Measurements from ENCODE around the gene NRP1.

The NRP1 gene

DNA sequence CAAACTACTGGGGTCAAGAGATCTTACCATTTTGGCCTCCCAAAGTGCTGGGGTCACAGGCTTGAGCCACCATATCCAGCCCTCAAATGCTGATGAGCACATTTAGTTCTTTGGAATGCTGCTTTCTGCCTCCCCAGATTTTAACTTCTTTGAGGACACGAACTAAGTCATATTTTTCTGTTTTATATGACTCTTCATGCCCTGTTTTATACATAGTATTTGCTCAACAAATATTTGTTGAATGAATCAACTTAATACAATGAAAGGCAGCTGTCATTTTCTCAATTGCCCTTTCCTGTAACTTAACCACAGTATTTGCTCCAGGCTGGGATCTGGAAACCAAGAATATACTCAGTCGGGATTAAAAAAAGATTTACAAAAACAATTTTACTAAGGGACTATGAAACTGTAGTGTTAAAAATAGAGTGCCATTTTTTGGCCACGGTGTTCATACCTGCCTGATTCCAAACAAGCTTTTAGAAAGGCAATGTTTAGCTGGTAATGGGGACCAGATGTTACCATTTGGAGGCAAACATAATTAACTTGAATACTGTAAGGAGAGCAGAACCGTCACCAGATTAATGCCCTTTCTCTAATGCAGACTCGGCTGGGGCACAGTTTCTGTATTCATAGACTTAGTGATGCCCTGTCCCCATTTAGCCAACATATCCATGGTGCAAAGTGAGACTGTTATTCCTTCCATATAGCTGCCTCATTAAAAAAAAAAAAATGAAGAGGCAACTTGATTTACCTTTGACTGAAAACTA is 117.6 kb downstream of the NRP1 start:
- no peak for DNase-seq (ENCODE audit: low read depth in 2 of 2, low spot score in 1 of 2)

DNA sequence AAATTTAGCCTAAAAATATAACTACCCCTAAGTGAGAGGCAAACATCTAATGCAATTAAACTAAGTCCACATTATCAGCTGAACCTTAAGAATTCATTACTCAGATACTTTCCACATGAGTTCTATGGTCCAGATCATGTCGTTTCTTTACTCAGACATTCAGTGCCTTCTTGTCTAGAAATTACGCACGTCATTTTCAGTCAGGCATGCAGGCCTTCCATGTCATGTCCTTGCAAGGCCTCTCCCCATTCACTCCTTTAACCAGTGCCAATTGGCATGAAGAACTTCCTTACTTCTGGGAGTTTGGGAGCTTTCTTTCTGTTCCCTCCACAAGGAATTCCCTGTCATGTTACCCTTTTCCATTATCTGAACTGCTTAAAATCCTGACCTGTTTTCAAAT is 118.8 kb downstream of the NRP1 start:
- DNase-seq (ENCODE audit: low read depth in 2 of 2, low spot score in 1 of 2) = no peak

DNA sequence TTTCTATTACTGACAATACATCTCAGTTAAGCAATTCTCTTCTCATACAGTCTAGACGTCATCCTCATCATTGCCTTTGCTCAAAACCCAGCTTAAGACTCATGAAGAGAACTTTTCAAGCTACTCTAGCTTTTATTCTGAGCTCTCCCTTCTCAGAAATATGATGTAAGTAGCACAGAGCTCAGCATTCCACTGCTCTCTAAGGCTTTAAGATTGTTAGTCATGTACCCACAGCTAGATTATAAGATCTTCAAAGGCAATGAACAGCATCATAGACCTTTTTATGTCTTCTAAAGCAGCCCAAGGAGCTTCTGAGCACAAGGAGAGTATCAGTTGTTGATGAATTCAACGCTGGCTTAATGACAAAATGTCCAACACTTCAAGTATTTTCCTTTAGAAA is 119.3 kb downstream of the NRP1 start:
- no peak for DNase-seq (ENCODE audit: low read depth in 2 of 2, low spot score in 1 of 2)

DNA sequence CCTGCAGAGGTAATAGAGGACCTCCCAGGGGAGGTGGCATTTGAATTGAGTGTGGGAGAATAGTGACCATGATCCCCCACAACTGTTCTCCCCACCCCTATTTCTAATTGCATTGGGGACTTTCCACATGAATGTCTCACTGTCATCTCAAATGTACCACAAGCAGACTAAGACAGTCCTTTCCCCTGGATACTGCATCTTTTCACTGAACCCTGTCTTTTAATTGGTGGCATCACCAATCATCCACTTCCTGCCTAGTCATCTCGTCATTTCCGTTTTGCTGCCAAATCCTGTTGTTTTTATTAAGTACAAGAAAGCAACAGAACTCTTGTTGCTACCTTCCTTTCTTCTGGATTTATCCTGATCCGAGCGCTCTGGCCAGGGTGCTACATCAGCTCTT is 120.3 kb downstream of the NRP1 start:
- DNase-seq (ENCODE audit: low read depth in 2 of 2, low spot score in 1 of 2) = no peak

DNA sequence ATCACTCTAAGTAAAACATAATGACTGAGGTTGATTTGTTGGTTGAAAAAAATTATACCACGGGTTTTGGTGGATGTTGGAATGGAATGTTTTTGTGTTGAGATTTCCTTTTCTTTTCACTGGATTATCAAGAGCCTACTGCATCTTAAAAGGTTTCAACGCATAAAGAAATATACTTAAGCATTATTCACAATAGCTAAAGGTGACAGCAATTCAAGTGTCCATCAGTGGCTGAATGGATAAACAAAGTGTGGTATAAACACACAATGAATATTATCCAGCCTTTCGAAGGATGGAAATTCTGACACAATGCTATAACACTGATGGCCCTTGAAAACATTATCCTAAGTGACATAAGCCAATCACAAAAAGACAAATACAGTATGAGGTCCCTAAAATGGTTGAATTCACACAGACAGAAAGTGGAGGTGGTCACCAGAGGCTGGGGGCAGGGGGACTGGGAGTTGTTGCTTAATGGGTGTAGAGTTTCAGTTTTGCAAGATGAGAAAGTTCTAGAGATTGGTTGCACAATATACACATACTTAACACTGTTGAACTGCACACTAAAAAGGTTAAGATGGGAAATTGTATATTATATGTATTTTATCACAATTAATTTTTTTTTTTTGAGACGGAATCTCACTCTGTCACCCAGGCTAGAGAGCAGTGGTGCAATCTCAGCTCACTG is 122.3 kb downstream of the NRP1 start:
- no peak for DNase-seq (ENCODE audit: low read depth in 2 of 2, low spot score in 1 of 2)

DNA sequence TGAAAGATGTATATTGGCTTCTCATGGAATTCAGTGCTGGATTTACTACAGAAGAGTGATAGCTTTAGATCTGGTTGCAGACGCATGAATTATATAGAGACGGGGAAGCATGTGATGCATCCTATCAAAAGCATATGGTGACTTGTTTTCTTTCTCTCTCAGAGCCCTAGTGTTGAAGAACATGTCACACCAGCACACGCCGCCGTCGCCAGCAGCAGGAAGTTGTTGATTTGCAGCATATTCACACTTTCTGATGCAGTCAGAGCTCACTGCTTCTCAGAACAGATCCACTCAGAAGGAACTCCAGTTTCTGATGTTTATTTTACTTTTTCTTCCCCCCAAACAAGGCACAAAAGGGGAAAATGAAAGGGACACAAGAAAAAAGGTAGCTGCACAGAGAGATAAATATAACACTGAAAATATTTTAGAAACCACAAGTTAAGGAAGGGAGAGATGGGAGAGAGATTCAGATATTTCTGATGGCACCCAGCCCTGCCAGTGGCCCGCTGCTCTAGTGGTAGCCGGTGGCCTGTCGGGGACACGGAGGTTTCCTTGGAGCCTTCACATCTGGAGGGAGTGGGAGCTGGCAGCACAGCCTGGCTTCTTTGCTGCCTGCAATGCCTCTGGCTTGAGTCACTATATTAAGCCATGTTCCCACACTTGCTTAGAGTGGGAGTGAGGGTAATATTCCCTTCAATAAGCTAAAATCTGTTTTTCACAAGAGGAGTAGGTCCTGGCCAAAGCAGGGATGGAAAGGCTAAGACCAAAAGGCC is 123.2 kb downstream of the NRP1 start:
- DNase-seq (ENCODE audit: low read depth in 2 of 2, low spot score in 1 of 2) = no peak

DNA sequence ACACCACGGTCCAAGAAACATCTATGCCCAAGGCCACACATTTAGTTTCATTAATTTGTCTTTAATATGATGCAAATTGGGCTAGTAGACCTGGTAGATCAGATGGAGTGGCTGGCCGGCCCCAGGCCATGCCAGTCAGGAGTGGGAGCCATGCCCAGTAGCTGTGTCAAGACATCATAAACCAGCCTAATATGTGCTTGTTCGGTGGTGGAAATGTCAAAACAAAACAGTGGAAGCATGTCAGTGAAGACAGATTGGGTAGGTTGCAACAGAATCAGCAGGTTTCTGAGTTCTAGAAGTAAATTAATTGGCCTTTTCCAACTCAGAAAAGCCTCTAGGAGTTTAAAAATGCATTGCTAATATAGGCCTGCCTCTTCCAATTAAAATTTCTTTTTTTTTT is 124.7 kb downstream of the NRP1 start:
- no peak for DNase-seq (ENCODE audit: low read depth in 2 of 2, low spot score in 1 of 2)

DNA sequence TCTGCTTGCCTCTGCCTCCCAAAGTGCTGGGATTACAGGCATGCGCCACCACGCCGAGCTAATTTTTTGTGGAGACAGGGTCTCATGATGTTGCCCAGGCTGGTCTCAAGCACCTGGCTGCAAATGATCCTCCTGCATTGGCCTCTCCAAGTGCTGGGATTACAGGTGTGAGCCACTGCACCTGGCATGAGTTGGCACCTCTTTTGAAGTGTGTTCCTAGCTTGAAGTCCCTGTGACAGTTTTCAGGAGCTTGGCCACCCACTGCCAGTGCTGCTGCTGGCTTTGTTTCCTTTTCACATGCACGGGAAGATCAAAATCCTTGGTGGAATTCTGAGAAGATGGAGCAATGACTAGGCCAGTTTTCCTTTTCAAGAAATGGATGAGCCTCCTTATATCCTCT is 126.3 kb downstream of the NRP1 start:
- DNase-seq (ENCODE audit: low read depth in 2 of 2, low spot score in 1 of 2) = no peak

DNA sequence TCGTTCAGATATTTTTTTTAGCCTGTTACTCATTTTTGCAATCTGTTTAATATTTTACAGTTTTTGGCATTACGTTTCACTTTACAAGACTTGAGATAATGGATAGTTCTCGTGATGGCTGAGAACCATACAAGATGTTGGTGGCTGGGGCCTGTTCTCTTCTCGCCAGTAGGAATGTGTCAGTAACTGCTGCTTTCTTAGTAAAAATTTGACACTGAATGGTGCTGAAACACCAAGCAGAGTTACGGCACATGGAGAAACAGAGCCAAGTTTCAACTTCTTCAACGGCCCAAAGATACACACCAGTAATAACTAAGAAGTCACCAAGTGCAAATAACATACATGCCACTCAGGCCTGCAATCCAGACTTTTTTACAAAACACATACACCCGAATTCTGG is 130.4 kb downstream of the NRP1 start:
- DNase-seq (ENCODE audit: low read depth in 2 of 2, low spot score in 1 of 2) = no peak

DNA sequence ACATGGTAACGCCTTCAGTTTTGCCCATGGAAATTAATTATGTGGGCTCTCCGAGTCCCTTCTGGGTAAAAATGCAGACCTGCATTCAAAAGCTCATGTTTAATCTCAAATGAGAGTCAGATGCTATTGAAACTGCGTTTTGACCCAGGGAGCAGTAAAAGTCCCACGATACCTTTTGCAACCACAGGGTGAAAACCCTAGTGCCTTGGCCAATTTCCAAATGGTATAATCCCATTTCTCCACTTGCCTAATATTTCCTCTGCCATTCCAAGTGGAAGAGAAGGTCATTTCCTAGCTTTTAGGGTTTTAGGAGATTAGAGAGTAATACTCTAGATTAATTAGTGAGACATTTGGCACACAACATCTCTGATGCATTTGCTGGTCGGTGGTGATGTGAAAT is 132.5 kb downstream of the NRP1 start:
- DNase-seq (ENCODE audit: low read depth in 2 of 2, low spot score in 1 of 2) = no peak

DNA sequence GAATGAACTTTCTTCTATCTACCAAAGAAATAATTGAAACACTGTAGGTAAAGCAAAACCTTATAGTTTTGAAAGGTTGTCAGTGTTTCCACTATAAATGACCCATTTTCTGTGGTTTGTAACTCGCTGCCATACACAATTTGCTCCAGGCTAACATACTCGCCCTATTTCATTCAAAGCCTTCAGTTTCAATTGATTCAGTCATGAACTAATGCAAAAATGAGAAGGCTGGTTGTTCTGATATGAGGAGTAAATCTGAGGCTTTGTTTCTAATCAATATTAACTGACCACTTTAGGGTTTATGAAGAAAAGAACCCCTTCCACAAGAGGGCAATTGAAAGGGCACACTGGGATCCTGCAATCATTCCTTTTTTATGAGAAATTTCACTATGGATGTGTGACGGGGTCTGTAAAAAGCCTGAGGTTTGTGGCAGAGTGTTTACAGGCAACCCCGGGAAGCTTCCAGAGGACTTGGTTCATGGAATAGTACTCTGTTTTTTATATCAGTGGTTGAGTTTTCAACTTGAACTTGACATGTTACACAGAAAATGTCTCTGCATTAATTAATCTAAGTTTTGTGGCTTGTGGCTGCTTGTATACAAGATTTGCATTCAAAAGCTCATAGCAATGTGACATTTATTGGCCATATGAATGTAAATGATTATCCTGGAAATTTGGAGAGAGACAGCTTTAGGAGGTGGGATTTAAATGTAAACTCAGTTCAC is 133.2 kb downstream of the NRP1 start:
- DNase-seq (ENCODE audit: low read depth in 2 of 2, low spot score in 1 of 2) = no peak

DNA sequence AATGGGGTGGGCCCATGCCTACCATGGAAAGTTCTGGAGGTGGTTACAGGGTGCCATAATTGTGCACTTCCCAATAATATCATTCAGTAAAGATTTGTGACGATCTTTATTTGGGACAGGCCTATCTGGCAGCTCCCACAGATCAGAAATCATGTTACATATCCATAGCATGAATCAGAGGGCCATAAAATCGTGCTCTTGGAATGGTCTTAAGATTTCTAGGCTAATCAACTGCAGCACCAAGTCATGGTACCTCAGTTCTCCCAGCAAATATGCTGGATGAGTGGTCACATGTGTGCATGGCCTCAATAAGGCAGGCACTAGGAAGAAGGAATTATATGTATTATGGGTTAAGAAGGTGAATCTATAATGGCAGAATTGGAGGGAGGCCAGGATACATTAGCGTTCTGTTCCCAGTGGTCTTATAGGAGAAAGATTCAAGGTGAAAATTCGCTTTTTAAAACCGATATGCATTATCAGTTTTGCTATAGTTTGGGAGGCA is 134.7 kb downstream of the NRP1 start:
- DNase-seq (ENCODE audit: low read depth in 2 of 2, low spot score in 1 of 2) = no peak

DNA sequence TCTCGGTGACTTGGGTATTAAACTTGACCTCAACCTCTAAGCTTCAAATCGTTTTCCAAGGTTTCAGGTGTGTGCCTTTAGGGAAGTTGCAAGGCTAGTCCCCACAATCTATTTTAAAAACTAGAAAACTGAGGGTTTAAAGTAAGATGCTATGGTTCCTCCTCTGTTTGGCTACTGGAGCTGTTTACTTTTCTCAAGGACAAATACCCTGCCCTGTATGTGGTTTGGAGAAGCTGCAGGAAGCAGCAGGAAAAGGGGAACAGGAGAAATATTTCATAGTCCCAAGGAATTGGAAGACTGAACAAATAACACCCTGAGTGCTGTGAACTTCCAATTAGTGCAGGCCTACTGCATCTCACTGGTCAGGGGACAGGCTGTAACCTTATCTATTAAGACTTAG is 135.9 kb downstream of the NRP1 start:
- no peak for DNase-seq (ENCODE audit: low read depth in 2 of 2, low spot score in 1 of 2)

DNA sequence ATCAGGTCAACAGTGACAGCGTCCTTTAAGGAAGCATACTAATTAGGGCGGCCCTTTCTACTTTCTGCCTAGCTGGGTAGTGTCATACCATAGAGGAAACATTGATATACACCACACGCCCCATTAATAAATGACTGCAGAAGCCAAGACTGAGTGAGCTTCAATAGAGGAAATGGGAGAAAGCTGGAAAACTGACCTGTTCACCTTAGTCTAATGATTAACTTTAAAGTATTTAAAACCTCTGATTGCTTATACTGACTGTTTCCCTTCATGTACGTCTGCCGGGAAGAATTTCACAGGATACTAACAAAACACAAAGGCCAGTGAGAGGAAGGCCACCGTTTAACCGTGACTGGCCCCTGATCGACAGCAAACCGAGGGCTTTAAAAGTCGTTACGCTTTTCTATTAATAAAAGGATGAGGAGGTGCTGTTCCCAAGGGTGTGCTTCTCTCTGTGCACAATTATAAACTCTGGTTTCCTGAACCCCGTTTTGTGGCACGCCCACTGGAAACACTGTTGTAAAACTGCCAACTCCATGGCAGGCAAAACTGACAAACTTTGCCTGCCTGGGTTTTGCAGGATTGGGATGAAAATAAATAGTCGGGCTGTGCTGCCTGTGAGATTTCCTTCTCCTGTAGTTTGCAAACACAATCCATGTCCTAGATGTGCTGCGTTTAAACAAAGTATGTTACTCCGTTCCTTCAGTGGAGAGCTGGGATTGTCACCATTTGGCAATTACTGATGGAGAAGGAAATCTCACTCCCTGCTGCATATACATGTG is 137.6 kb downstream of the NRP1 start:
- no peak for DNase-seq (ENCODE audit: low read depth in 2 of 2, low spot score in 1 of 2)

DNA sequence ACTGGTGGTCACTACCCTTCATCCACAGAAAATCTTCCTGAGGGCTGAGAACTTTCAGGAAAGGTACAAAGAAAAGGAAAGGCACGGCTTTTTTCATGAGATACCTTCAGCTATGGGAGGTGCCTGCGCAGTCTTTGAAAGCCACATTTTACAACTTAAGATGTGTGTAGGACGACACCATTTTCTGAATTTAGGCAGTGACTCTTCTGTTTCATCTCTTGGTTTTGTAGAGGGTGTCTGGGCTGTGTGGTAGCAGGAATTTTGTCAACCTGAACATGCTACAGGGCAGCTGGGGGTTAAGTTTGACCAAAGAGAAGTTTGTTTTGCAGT is 138.1 kb downstream of the NRP1 start:
- DNase-seq (ENCODE audit: low read depth in 2 of 2, low spot score in 1 of 2) = no peak

DNA sequence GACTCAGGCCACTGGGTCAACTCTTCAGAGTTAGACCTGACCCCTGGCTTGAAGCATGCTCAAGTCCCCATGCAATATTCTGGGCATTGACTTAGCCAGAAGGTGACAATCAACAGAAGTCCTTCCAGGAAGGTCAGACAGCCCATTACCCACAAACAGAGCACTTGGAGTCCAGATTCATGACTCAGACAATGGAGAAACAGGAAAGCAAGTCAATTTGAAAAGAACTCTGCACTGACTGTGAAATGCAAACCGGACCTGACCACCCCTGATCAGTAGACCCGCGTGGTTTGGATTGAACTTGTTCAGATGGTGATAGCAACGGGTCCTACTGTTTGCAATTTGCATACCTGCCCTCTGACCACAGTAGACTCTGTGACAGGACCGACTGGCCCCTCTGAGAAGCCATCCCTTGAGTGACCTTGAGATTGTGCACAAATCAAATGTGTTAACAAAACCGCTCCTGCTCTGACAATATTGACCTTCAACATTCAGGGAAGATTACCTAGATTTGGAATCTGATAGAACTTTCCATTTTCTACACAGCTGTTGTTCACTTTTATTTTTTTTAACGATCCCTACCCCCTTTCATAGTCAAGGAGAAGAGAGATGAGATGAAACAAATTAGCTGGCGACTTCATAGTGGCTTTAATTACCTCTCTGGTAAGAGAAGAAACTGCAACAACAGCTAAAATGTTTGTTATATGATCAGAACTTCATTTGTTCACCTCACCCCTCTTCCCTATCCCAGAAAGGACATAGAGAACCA is 138.7 kb downstream of the NRP1 start:
- no peak for DNase-seq (ENCODE audit: low read depth in 2 of 2, low spot score in 1 of 2)

DNA sequence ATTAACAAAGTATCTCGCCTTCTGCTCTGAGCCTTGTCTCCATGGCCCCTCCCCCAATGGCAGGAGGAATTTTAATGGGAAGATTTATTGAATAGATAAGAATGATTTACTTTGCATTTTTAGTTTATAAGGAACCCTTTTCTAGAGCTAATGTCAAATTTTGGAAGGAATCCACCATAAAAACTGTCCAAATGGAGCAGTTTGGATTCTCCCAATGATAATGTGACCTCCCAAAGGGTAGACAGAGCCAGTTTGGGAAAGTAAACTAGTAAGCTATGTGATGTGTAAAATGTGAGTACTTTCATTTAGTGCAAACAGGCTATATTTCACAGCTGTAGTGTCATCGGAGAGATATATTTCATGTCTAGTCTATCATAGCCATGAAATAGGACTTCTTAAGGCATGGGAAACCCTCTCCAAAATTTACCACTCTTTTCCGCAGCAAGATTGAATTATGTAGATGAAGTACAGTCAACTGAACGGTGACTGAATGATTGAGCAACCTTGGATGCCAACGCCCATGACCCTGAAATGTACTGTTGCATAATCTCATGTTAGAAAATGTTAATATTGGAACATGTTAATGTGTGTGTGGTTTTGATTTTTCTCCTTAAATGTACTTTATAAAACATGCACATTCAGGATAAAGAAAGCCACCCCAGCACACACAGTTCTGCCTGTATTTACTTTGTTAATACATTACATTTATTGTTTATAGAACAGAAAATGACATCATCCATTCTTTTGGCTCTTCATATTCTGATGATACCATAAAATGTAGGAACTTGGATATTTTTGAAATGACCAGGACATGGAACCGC is 140.6 kb downstream of the NRP1 start:
- no peak for DNase-seq (ENCODE audit: low read depth in 2 of 2, low spot score in 1 of 2)

DNA sequence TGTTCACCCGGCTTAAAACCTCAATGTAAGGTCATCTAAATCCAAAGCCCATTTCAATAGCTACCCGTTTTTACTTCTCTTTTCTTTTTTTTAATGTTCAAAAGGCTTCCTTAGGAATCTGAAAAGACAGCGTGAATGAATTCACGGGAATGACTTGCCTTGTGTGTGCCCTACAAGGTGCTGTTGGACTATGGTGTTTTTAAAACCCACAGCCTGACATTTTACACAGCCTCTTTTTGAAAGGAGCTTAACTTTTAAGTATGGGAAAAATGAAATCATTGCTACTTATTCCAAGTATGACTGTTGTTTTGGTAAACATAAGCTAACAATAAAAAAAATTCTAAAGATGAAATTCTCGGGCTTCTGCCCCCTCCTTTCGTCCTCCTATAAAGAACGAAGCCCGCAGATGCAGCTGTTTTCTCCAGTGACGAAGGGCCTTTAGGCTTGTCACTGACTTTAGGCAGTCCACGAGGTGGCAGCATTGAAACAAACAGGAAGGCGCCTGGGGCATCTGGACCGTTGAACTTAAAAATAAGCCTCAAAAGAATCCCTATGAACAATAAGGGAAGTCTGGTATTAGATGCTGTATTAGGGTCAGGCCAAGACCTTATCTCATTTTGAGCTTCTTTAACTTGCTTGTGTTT is 141.3 kb downstream of the NRP1 start:
- DNase-seq (ENCODE audit: low read depth in 2 of 2, low spot score in 1 of 2) = peak; percentile 49 to 52

DNA sequence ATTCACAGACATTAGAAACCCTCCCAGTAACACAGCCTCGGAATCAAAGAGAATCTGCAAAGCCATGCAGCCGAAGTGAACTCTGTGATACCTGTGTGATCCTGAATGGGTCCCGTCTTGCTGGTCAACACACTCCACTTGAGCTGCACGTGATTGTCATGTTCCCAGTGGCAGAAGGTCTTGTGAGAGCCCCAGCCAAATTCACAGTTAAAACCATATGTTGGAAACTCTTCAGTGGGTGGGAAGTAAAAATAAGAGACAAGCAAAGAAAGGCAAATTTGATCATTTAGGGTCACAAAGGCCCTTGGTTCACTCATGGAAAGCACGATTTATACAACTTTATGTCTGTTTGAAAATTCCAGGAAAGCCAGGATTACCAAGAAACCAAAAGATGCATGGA is 142.3 kb downstream of the NRP1 start:
- DNase-seq (ENCODE audit: low read depth in 2 of 2, low spot score in 1 of 2) = no peak

All from stimulated activated CD8-positive, alpha-beta memory T cell treated with anti-CD3 and anti-CD28 coated beads, Interleukin-4, amount 100 ng/mL, for 4 hours (primary cell).